Breast epithelium (tissue), 3 donors: Measurements from ENCODE around the gene CEP68.

ENCODE experiments used
- POLR2A ChIP-seq: fragments of 450-650 bp; IDR thresholded peaks from one replicate; pipeline ENCODE4 v1.6.1; 2016; ENCODE audit warnings: antibody characterized with exemption, mild to moderate bottlenecking, moderate library complexity
- POLR2AphosphoS5 ChIP-seq, 3 donors: sonication (generic); formaldehyde crosslinking; IDR thresholded peaks; one replicate each; pipeline ENCODE4 v1.6.1; 2017; ENCODE audit warnings: antibody characterized with exemption in 3 of 3
- TF ChIP-seq, protein P1 (sequence below), 3 donors: fragments of 450-650 bp; IDR thresholded peaks; one replicate each; pipeline ENCODE4 v1.5.1; 2016 to 2017; ENCODE audit warnings: antibody characterized with exemption in 3 of 3, mild to moderate bottlenecking in 3 of 3, moderate library complexity in 3 of 3

DNA sequence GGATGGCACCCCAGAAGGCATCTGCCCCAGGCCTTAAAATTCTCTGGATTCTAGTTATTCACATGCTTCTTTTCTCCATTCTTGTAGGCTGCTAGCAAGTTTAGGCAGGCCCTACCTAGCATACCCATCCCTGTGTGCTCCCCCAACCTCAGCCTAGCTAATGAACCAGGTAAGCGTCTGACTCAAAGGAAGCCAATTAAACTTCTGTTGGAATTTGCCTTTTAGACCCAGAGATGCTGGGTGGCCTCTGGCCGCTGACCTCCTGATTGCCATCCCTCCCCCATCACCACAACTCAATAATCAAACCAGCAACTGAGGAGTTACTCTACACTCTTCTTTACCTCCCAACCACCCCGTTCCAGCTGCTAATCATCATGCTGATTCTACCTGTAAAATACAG is 19.0 kb upstream of the CEP68 start:
- TF ChIP-seq, protein P1, sequence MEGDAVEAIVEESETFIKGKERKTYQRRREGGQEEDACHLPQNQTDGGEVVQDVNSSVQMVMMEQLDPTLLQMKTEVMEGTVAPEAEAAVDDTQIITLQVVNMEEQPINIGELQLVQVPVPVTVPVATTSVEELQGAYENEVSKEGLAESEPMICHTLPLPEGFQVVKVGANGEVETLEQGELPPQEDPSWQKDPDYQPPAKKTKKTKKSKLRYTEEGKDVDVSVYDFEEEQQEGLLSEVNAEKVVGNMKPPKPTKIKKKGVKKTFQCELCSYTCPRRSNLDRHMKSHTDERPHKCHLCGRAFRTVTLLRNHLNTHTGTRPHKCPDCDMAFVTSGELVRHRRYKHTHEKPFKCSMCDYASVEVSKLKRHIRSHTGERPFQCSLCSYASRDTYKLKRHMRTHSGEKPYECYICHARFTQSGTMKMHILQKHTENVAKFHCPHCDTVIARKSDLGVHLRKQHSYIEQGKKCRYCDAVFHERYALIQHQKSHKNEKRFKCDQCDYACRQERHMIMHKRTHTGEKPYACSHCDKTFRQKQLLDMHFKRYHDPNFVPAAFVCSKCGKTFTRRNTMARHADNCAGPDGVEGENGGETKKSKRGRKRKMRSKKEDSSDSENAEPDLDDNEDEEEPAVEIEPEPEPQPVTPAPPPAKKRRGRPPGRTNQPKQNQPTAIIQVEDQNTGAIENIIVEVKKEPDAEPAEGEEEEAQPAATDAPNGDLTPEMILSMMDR (IDR thresholded peaks at IDR 0.05), result no peak
- no peak for TF ChIP-seq POLR2AphosphoS5 (IDR thresholded peaks at IDR 0.05)
- TF ChIP-seq POLR2A, result no peak
